HG03354 (cell line): Measurements from ENCODE around the gene TNIP3.
"Not testable (repeated sequence)": the region's sequence is repeated elsewhere in the genome, so short reads cannot be mapped to it uniquely, and the experiment has no call there.

Source experiments
- ATAC-seq: cut with Tn5 transposase; IDR thresholded peaks from one replicate; pipeline ENCODE4 v1.9.1; 2021; ENCODE audit warnings: mild to moderate bottlenecking; ENCODE audit not compliant: unreplicated experiment, poor library complexity, severe bottlenecking

TNIP3 gene

GRCh38 chr4:121164291-121164690, at the start of gene TNIP3:
TSS of gene TNIP3 (minus strand) at chr4:121164321. CDS start at chr4:121164125, 196 bp downstream.
- no peak for ATAC-seq

- ATAC-seq: no peak
Measured at GRCh38 chr4:121212806-121213205, 48.7 kb upstream of the TNIP3 start.

- no peak for ATAC-seq
Measured at GRCh38 chr4:121209171-121209570, 45.0 kb upstream of the TNIP3 start.

- ATAC-seq: no peak
Measured at GRCh38 chr4:121208244-121209007, 44.3 kb upstream of the TNIP3 start.

GRCh38 chr4:121205777-121206176, 41.7 kb upstream of the TNIP3 start:
- ATAC-seq: not testable (repeated sequence)

GRCh38 chr4:121200795-121201472, 36.8 kb upstream of the TNIP3 start:
- ATAC-seq: peak; percentile 84

- ATAC-seq: peak; percentile 77
Measured at GRCh38 chr4:121199742-121200561, 35.8 kb upstream of the TNIP3 start.

GRCh38 chr4:121198251-121198650, 34.1 kb upstream of the TNIP3 start:
- no peak for ATAC-seq

- no peak for ATAC-seq
Measured at GRCh38 chr4:121195649-121196048, 31.5 kb upstream of the TNIP3 start.

GRCh38 chr4:121192480-121192879, 28.4 kb upstream of the TNIP3 start:
- ATAC-seq: no peak

GRCh38 chr4:121192013-121192412, 27.9 kb upstream of the TNIP3 start:
- ATAC-seq: no peak

- no peak for ATAC-seq
Measured at GRCh38 chr4:121191361-121191760, 27.2 kb upstream of the TNIP3 start.

GRCh38 chr4:121190389-121190788, 26.3 kb upstream of the TNIP3 start:
- ATAC-seq: no peak

GRCh38 chr4:121189326-121190215, 25.4 kb upstream of the TNIP3 start:
- ATAC-seq: peak; percentile 81

GRCh38 chr4:121187206-121187605, 23.1 kb upstream of the TNIP3 start:
- ATAC-seq: no peak

GRCh38 chr4:121185960-121186359, 21.8 kb upstream of the TNIP3 start:
- peak; percentile 59 for ATAC-seq

GRCh38 chr4:121183989-121184388, 19.9 kb upstream of the TNIP3 start:
- ATAC-seq: no peak

- ATAC-seq: no peak
Measured at GRCh38 chr4:121183361-121183760, 19.2 kb upstream of the TNIP3 start.

- no peak for ATAC-seq
Measured at GRCh38 chr4:121182296-121182695, 18.2 kb upstream of the TNIP3 start.
